Hepatocyte (in vitro differentiated cells): Measurements from ENCODE around the gene TXNL1. TPM values are rescaled to one million over a fixed set of nuclear protein-coding genes. Genes with fewer than 3 reads are reported as not detected.
"Not testable (repeated sequence)": the region's sequence is repeated elsewhere in the genome, so short reads cannot be mapped to it uniquely, and the experiment has no call there.

Experiments
- DNase-seq: peaks from one replicate; pipeline ENCODE4 v3.0.0-alpha.2; 2016; ENCODE audit warnings: low spot score
- H2AFZ ChIP-seq: fragments of 200-600 bp; sonication (generic); 2 replicates; pipeline ENCODE4 v1.6.0; 2016; ENCODE audit warnings: antibody characterized with exemption, mild to moderate bottlenecking
- H3K27ac ChIP-seq: fragments of 200-600 bp; sonication (generic); 2 replicates; pipeline ENCODE4 v1.5.1; 2016; ENCODE audit warnings: mild to moderate bottlenecking
- H3K27me3 ChIP-seq: fragments of 200-600 bp; sonication (generic); 2 replicates; pipeline ENCODE4 v1.6.1; 2016
- H3K36me3 ChIP-seq: fragments of 200-600 bp; sonication (generic); replicated peaks from 2 replicates; pipeline ENCODE4 v1.5.1; 2016; ENCODE audit warnings: low read depth; ENCODE audit not compliant: insufficient read depth
- H3K4me1 ChIP-seq: fragments of 200-600 bp; sonication (generic); 2 replicates; pipeline ENCODE4 v1.5.1; 2016; ENCODE audit warnings: mild to moderate bottlenecking, moderate library complexity; ENCODE audit not compliant: insufficient read depth
- H3K4me2 ChIP-seq: fragments of 200-600 bp; sonication (generic); 2 replicates; pipeline ENCODE4 v1.6.0; 2016
- H3K4me3 ChIP-seq: fragments of 200-600 bp; sonication (generic); 2 replicates; pipeline ENCODE4 v1.5.1; 2016; ENCODE audit warnings: mild to moderate bottlenecking
- H3K79me2 ChIP-seq: fragments of 200-600 bp; sonication (generic); 2 replicates; pipeline ENCODE4 v1.6.0; 2017; ENCODE audit warnings: mild to moderate bottlenecking
- H3K9me2 ChIP-seq: fragments of 200-600 bp; sonication (generic); replicated peaks from 2 replicates; pipeline ENCODE4 v1.6.0; 2017; ENCODE audit warnings: mild to moderate bottlenecking; ENCODE audit not compliant: insufficient read depth
- H3K9me3 ChIP-seq: fragments of 200-600 bp; sonication (generic); 2 replicates; pipeline ENCODE4 v1.5.1; 2016; ENCODE audit warnings: low read depth, mild to moderate bottlenecking
- H4K20me1 ChIP-seq: fragments of 200-600 bp; sonication (generic); 2 replicates; pipeline ENCODE4 v1.6.0; 2016; ENCODE audit warnings: mild to moderate bottlenecking; ENCODE audit not compliant: insufficient read depth, poor library complexity, severe bottlenecking
- EZH2 ChIP-seq: fragments of 200-600 bp; sonication (generic); IDR thresholded peaks from 2 replicates; pipeline ENCODE4 v1.6.1; 2016; ENCODE audit warnings: antibody characterized with exemption, mild to moderate bottlenecking, borderline replicate concordance
- EZH2phosphoT487 ChIP-seq: fragments of 200-600 bp; sonication (generic); IDR thresholded peaks from one replicate; pipeline ENCODE4 v1.6.1; 2018; ENCODE audit warnings: antibody characterized with exemption, mild to moderate bottlenecking, low read depth, moderate library complexity; ENCODE audit not compliant: unreplicated experiment, severe bottlenecking
- WGBS: methylation state at CpG from one replicate; pipeline ENCODE4 v1.1.6; 2016; ENCODE audit warnings: low lambda C conversion rate; ENCODE audit errors: missing lambda C conversion rate; 5-methylcytosine and 5-hydroxymethylcytosine counted together
- polyA plus RNA-seq: library from polyadenylated mRNA; unstranded; fragments of >200 nt; fragmentation: Nextera tagmentation; extraction: Ambion mirVana; gene quantifications from 2 replicates; pipeline ENCODE4 v1.2.1, GENCODE V29; 2016
- total RNA-seq: library from RNA; depleted of rRNA; stranded (reverse); fragments of >200 nt; gene quantifications from 2 replicates; pipeline ENCODE4 v1.2.3, GENCODE V29; 2014
- TF ChIP-seq, protein P1 (sequence below): fragments of 200-600 bp; sonication (generic); IDR thresholded peaks from 2 replicates; pipeline ENCODE4 v1.5.1; 2016; ENCODE audit warnings: antibody characterized with exemption, mild to moderate bottlenecking; ENCODE audit not compliant: poor library complexity

Gene TXNL1
- total and polyA plus RNA-seq, 2 experiments from 2014 or later, result 60.8 to 77.0 TPM

DNA sequence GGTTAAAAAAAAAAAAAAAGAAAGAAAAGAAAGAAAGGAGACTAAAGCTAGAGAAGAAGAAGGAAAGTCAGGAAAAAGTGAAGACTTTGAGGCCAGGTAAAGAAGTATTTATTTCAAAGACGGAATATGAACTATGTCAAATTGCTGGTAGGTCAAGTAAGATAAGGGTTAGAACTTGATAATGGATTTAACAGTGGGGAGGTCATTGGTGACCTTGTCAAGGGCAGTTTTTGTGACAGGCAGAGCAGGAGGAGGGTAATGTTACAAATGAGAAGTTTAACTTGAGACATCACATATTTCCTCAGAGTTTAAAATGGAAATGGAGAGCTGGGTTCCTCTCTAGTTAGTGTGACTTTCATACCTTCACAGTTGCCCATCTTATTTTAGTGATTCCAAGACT, 22.3 kb upstream of the TXNL1 start:
- peaks cover 44% of the 10 kb centered on the region for H3K79me2 ChIP-seq
- 81% methylated on average over 1 of the region's 1 CpG for WGBS
- no peaks in the 10 kb centered on the region for H3K9me3 ChIP-seq
- H4K20me1 ChIP-seq, result no peaks in the 10 kb centered on the region
- H3K4me1 ChIP-seq, result peaks cover 6% of the 10 kb centered on the region
- H3K4me3 ChIP-seq, result no peak overlapping the region
- H3K36me3 ChIP-seq, result no peaks in the 10 kb centered on the region
- no peaks in the 10 kb centered on the region for H3K27me3 ChIP-seq
- TF ChIP-seq EZH2, result no peak
- TF ChIP-seq, protein P1, sequence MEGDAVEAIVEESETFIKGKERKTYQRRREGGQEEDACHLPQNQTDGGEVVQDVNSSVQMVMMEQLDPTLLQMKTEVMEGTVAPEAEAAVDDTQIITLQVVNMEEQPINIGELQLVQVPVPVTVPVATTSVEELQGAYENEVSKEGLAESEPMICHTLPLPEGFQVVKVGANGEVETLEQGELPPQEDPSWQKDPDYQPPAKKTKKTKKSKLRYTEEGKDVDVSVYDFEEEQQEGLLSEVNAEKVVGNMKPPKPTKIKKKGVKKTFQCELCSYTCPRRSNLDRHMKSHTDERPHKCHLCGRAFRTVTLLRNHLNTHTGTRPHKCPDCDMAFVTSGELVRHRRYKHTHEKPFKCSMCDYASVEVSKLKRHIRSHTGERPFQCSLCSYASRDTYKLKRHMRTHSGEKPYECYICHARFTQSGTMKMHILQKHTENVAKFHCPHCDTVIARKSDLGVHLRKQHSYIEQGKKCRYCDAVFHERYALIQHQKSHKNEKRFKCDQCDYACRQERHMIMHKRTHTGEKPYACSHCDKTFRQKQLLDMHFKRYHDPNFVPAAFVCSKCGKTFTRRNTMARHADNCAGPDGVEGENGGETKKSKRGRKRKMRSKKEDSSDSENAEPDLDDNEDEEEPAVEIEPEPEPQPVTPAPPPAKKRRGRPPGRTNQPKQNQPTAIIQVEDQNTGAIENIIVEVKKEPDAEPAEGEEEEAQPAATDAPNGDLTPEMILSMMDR, result no peak
- TF ChIP-seq EZH2phosphoT487, result no peak
- H3K9me2 ChIP-seq, result no peaks in the 10 kb centered on the region
- no peak overlapping the region for H3K27ac ChIP-seq
- H3K4me2 ChIP-seq, result no peak overlapping the region
- H2AFZ ChIP-seq, result no peak overlapping the region
- DNase-seq, result no peak

DNA sequence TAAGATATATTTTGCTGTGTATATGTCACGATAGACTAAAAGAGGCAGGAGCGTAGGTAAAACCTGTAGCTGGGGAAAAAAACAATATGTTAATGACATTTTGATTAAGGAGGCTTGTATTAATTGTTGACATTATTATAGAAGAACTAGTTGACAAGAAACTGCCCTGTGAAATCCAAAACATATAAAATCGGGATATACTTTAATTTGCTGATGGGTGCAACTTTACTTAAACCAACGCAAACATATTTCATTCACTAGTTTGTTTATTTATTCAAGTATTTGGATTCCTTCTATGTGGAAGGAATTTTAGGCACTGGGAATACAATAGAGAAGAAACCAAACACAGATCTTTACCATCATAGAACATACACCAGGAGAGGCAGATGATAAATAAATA, 20.7 kb upstream of the TXNL1 start:
- peaks cover 45% of the 10 kb centered on the region for H3K79me2 ChIP-seq
- H3K9me2 ChIP-seq, result no peaks in the 10 kb centered on the region
- no peak overlapping the region for H3K27ac ChIP-seq
- H3K9me3 ChIP-seq, result no peaks in the 10 kb centered on the region
- H3K27me3 ChIP-seq, result no peaks in the 10 kb centered on the region
- peaks cover 6% of the 10 kb centered on the region for H3K4me1 ChIP-seq
- no peak overlapping the region for H3K4me2 ChIP-seq
- DNase-seq, result no peak
- H3K36me3 ChIP-seq, result no peaks in the 10 kb centered on the region
- TF ChIP-seq EZH2 (no peak), EZH2phosphoT487 (no peak)
- TF ChIP-seq, protein P1, result no peak
- H2AFZ ChIP-seq, result no peak overlapping the region
- no peaks in the 10 kb centered on the region for H4K20me1 ChIP-seq
- WGBS, result 96% methylated on average over 4 of the region's 4 CpGs
- H3K4me3 ChIP-seq, result no peak overlapping the region

DNA sequence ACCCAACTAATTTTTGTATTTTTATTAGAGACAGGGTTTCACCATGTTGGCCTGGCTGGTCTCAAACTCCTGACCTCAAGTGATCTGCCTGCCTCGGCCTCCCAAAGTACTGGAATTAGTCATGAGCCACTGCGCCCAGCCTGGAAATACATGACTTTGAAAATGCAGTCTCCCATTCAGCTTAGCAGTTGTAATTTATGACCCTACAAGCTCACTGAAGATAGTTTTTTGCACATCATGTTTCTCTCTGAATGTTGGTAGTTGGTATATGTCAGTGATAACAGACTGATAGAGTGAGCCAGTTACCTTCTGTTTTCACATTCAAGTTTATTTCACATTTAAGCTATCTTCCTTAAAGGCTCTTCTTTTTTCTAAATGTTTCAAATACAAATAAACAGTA, 19.9 kb upstream of the TXNL1 start:
- H3K79me2 ChIP-seq, result peaks cover 50% of the 10 kb centered on the region
- WGBS, result 97% methylated on average over 2 of the region's 2 CpGs
- no peak overlapping the region for H2AFZ ChIP-seq

DNA sequence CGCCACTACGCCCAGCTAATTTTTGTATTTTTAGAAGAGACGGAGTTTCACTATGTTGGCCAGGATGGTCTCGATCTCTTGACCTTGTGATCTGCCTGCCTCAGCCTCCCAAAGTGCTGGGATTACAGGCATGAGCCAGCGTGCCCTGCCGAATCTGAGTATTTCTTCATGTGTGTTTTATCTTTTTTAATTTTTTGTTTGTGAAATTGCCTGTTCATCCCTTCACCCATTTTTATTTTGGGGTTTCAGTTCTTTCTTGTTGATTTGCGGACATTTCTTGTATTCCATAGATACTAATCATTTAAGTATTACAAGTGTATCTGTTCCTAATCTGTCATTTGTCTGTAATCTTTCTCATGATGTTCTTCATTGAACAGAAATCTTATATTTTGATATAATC, 15.9 kb upstream of the TXNL1 start:
- H3K79me2 ChIP-seq, result peaks cover 57% of the 10 kb centered on the region
- DNase-seq, result not testable (repeated sequence)

More for the DNA sequence above, 19.9 kb upstream of the TXNL1 start:
- no peaks in the 10 kb centered on the region for H3K9me3 ChIP-seq
- peaks cover 6% of the 10 kb centered on the region for H3K4me1 ChIP-seq
- no peak overlapping the region for H3K27ac ChIP-seq
- H3K9me2 ChIP-seq, result no peaks in the 10 kb centered on the region
- H3K36me3 ChIP-seq, result no peaks in the 10 kb centered on the region
- no peak for DNase-seq
- TF ChIP-seq EZH2phosphoT487 (no peak), EZH2 (no peak)
- TF ChIP-seq, protein P1, result no peak
- H3K27me3 ChIP-seq, result no peaks in the 10 kb centered on the region
- H3K4me2 ChIP-seq, result no peak overlapping the region
- no peak overlapping the region for H3K4me3 ChIP-seq
- H4K20me1 ChIP-seq, result no peaks in the 10 kb centered on the region

More for the DNA sequence above, 15.9 kb upstream of the TXNL1 start:
- H3K9me2 ChIP-seq, H3K36me3 ChIP-seq, H3K27ac ChIP-seq, H3K4me3 ChIP-seq, H3K27me3 ChIP-seq, H3K4me1 ChIP-seq, H2AFZ ChIP-seq, H4K20me1 ChIP-seq, H3K4me2 ChIP-seq, H3K9me3 ChIP-seq: not testable (repeated sequence)
- 97% methylated on average over 7 of the region's 7 CpGs for WGBS
